Measurements from ENCODE around the gene UTS2B.

GRCh38 chr3:191334346-191334893 lies 4.1 kb upstream of the UTS2B start:
- TF ChIP-seq CTCF (conservative IDR thresholded peaks at IDR 0.05; ENCODE audit: low read depth, low read length): no peak
- no peak for TF ChIP-seq EZH2 (IDR thresholded peaks at IDR 0.05; ENCODE audit: borderline replicate concordance, low read depth, low read length, poor library complexity, severe bottlenecking)

Measured in A673 (cell line).